Neuronal stem cell (in vitro differentiated cells): Measurements from ENCODE around the gene TRAF3IP3. TPM values are rescaled to one million over a fixed set of nuclear protein-coding genes. Genes with fewer than 3 reads are reported as not detected.

Experiments
- DNase-seq: peaks from one replicate; pipeline ENCODE4 v3.0.0-alpha.2; 2013; ENCODE audit warnings: low spot score
- H2AFZ ChIP-seq: one replicate; pipeline ENCODE4 v1.6.1; 2013; ENCODE audit warnings: mild to moderate bottlenecking, low read length, inconsistent platforms
- H2AK5ac ChIP-seq: 2 replicates; pipeline ENCODE4 v1.6.1; 2013; ENCODE audit warnings: low read depth, mild to moderate bottlenecking, inconsistent platforms, low read length, moderate library complexity, mixed read lengths
- H2BK120ac ChIP-seq: 2 replicates; pipeline ENCODE4 v1.6.1; 2013; ENCODE audit warnings: low read depth, mild to moderate bottlenecking, inconsistent platforms, low read length, moderate library complexity, mixed read lengths
- H2BK12ac ChIP-seq: one replicate; pipeline ENCODE4 v1.6.1; 2013; ENCODE audit warnings: low read length, inconsistent platforms
- H2BK15ac ChIP-seq: 2 replicates; pipeline ENCODE4 v1.6.1; 2013; ENCODE audit warnings: mild to moderate bottlenecking, low read length, inconsistent platforms, mixed read lengths
- H2BK5ac ChIP-seq: one replicate; pipeline ENCODE4 v1.6.1; 2013; ENCODE audit warnings: inconsistent platforms, mild to moderate bottlenecking, low read length, moderate library complexity
- H3K14ac ChIP-seq: one replicate; pipeline ENCODE4 v1.6.1; 2013; ENCODE audit warnings: low read length, inconsistent platforms
- H3K18ac ChIP-seq: 2 replicates; pipeline ENCODE4 v1.6.1; 2013; ENCODE audit warnings: low read length, inconsistent platforms
- H3K23ac ChIP-seq: 2 replicates; pipeline ENCODE4 v1.6.1; 2013; ENCODE audit warnings: low read depth, mild to moderate bottlenecking, mixed read lengths, low read length, inconsistent platforms; ENCODE audit not compliant: poor library complexity
- H3K27ac ChIP-seq: replicated peaks from 3 replicates; pipeline ENCODE4 v1.5.1; 2013; ENCODE audit warnings: low read length, inconsistent platforms
- H3K27me3 ChIP-seq, 3 experiments: 2 replicates each; pipeline ENCODE4 v1.6.1; 2013; ENCODE audit warnings: low read length in 3 of 3, mild to moderate bottlenecking in 2 of 3, inconsistent platforms in 1 of 3, low read depth in 1 of 3, mixed read lengths in 1 of 3, moderate library complexity in 1 of 3; ENCODE audit not compliant: control insufficient read depth in 3 of 3, insufficient read depth in 3 of 3
- H3K36me3 ChIP-seq, 2 donors: replicated peaks in 1 of 2; 2 replicates each; pipeline ENCODE4 v1.6.1; 2013; ENCODE audit warnings: low read length in 2 of 2; ENCODE audit not compliant: control insufficient read depth in 2 of 2, insufficient read depth in 2 of 2
- H3K4ac ChIP-seq: 2 replicates; pipeline ENCODE4 v1.6.1; 2013; ENCODE audit warnings: inconsistent platforms, mild to moderate bottlenecking, low read length, moderate library complexity
- H3K4me1 ChIP-seq, 2 donors: 1 replicate in 1 of 2; 2 replicates in 1 of 2; pipeline ENCODE4 v1.6.1; 2013; ENCODE audit warnings: low read length in 2 of 2, low read depth in 1 of 2; ENCODE audit not compliant: control insufficient read depth in 2 of 2, insufficient read depth in 1 of 2
- H3K4me2 ChIP-seq: one replicate; pipeline ENCODE4 v1.6.1; 2013; ENCODE audit warnings: mild to moderate bottlenecking, low read length, inconsistent platforms; ENCODE audit not compliant: insufficient read depth, poor library complexity, severe bottlenecking
- H3K4me3 ChIP-seq, 2 donors: 2 replicates each; pipeline ENCODE4 v1.5.1; 2013; ENCODE audit warnings: low read length in 2 of 2, mild to moderate bottlenecking in 2 of 2, inconsistent platforms in 1 of 2, moderate library complexity in 1 of 2
- H3K79me1 ChIP-seq: one replicate; pipeline ENCODE4 v1.6.1; 2013; ENCODE audit warnings: low read depth, mild to moderate bottlenecking, inconsistent platforms, low read length, moderate library complexity
- H3K9ac ChIP-seq: one replicate; pipeline ENCODE4 v1.6.1; 2013; ENCODE audit warnings: mild to moderate bottlenecking, low read depth, low read length, inconsistent platforms; ENCODE audit not compliant: poor library complexity
- H3K9me3 ChIP-seq, 2 donors: replicated peaks in 1 of 2; 2 replicates each; pipeline versions ENCODE3 to v1.6.1; 2013; ENCODE audit warnings: low read length in 2 of 2, mild to moderate bottlenecking in 2 of 2, inconsistent platforms in 1 of 2, low read depth in 1 of 2, mixed read lengths in 1 of 2, moderate library complexity in 1 of 2; ENCODE audit not compliant: control insufficient read depth in 2 of 2, insufficient read depth in 1 of 2
- H4K8ac ChIP-seq: one replicate; pipeline ENCODE4 v1.6.1; 2013; ENCODE audit warnings: low read depth, mild to moderate bottlenecking, inconsistent platforms, low read length, moderate library complexity
- H4K91ac ChIP-seq: one replicate; pipeline ENCODE4 v1.6.1; 2013; ENCODE audit warnings: low read length, low read depth, mild to moderate bottlenecking, inconsistent platforms; ENCODE audit not compliant: poor library complexity
- WGBS, 2 donors: extraction: QIAGEN DNeasy Blood & Tissue Kit; methylation state at CpG; one replicate each; pipeline ENCODE4 v1.1.7; 2013; ENCODE audit warnings: missing lambda C conversion rate in 2 of 2, mixed read lengths in 1 of 2; ENCODE audit not compliant: insufficient read length in 2 of 2, insufficient replicate concordance in 1 of 2; ENCODE audit errors: extremely low coverage in 2 of 2; 5-methylcytosine and 5-hydroxymethylcytosine counted together
- polyA plus RNA-seq, 2 experiments: library from polyadenylated mRNA; stranded (reverse); fragments of 200-250 nt; gene quantifications; one replicate each; pipeline ENCODE4 v1.2.3, GENCODE V29; 2013

Gene TRAF3IP3, protein sequence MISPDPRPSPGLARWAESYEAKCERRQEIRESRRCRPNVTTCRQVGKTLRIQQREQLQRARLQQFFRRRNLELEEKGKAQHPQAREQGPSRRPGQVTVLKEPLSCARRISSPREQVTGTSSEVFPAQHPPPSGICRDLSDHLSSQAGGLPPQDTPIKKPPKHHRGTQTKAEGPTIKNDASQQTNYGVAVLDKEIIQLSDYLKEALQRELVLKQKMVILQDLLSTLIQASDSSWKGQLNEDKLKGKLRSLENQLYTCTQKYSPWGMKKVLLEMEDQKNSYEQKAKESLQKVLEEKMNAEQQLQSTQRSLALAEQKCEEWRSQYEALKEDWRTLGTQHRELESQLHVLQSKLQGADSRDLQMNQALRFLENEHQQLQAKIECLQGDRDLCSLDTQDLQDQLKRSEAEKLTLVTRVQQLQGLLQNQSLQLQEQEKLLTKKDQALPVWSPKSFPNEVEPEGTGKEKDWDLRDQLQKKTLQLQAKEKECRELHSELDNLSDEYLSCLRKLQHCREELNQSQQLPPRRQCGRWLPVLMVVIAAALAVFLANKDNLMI
- not detected for polyA plus RNA-seq (2013, experiment 1 of 2)
- not detected for polyA plus RNA-seq (2013, experiment 2 of 2)

DNA sequence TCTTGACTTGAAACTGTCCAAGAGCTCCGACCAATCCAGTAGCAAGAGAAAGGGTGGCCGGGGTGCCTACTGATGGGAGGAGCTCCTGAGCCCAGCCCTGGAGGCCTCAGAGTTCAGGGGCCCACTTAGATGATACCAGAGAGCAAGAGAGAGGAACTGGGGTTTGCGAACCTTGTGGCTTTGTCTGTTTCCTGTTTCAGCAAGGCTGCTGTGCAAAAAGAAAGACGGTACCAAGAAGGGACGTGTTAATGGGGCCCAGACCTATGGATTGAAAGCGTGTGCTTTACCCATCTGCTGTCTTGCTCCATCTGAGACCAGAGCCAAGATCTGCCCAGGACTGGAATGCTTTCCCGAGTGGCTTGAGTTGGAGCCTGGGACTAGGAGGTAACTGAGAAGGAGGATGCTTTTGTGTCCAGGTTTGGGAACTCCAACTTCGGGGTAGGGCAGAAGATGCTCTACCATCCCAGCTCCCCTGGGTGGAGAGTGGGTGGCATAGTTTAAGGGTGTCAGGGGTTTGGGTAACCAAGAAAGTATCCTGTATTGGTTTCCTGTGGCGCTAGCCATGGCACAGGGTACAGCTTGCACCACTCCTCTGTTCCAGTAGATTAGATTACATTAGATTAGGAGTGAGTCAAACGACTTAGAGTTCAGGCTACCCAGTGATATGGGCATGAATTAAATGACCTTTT lies at the start of gene TRAF3IP3:
TRAF3IP3 (plus strand) TSS at position 128 of the 689 bp plus-strand sequence. CDS start 3,987 bp downstream, outside the sequence.
- no peak within 1 kb of the TSS for H3K4me3 ChIP-seq

DNA sequence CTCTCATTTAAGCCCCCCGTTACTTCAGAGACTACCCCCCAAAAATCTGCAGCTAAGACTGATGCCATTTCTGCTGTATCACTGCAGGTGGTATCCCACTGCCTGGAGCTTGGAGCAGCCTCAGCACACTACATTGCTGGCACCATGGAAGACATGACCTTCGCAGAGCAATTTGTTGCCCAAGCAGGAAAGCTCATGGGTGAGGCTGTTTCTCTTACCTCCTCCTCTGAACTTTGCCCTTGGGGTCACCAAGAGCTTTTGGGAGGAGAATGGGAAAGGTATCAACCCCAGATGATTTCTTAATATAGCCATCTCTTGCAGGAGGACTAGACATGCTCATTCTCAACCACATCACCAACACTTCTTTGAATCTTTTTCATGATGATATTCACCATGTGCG lies 49.2 kb upstream of the TRAF3IP3 start:
- Histone ChIP-seq H3K36me3 (no peaks in the 10 kb centered on the region), H2AFZ (no peak overlapping the region), H2AK5ac (no peak overlapping the region), H3K4me2 (no peak overlapping the region), H3K27me3 (peaks cover 0 to 4% (median 0%) of the 10 kb centered on the region in 3 experiments), H3K14ac (no peak overlapping the region), H3K4me1 (no peaks in the 10 kb centered on the region), H4K91ac (peak overlapping the region; percentile 58), H2BK120ac (no peak overlapping the region), H4K8ac (no peak overlapping the region), H3K9me3 (no peaks in the 10 kb centered on the region), H3K23ac (no peak overlapping the region), H3K27ac (no peak overlapping the region), H3K79me1 (no peaks in the 10 kb centered on the region), H2BK5ac (no peak overlapping the region), H3K9ac (no peak overlapping the region), H2BK12ac (no peak overlapping the region), H2BK15ac (no peak overlapping the region), H3K4me3 (no peak overlapping the region), H3K4ac (no peak overlapping the region), H3K18ac (no peak overlapping the region)
- no CpG with 5 or more reads among the region's 3 CpGs for WGBS, 2 donors
- DNase-seq = no peak

More for the DNA sequence above, at the start of gene TRAF3IP3:
- no peak within 1 kb of the TSS for H3K4me2 ChIP-seq
- no peaks in the 10 kb centered on the region for H3K36me3 ChIP-seq
- H2BK5ac ChIP-seq = no peak within 1 kb of the TSS
- DNase-seq = no peak
- H3K4ac ChIP-seq = no peak within 1 kb of the TSS
- no peak within 1 kb of the TSS for H2BK120ac ChIP-seq
- no CpG with 5 or more reads among the region's 10 CpGs for WGBS, 2 donors
- H3K79me1 ChIP-seq = no peaks in the 10 kb centered on the region
- no peak within 1 kb of the TSS for H3K27ac ChIP-seq
- peaks cover 0 to 21% (median 0%) of the 10 kb centered on the region in 3 experiments for H3K27me3 ChIP-seq
- no peak within 1 kb of the TSS for H2BK15ac ChIP-seq
- no peaks in the 10 kb centered on the region for H3K4me1 ChIP-seq
- H3K23ac ChIP-seq = no peak within 1 kb of the TSS
- no peak within 1 kb of the TSS for H2BK12ac ChIP-seq
- H3K9me3 ChIP-seq = no peaks in the 10 kb centered on the region
- no peak within 1 kb of the TSS for H3K14ac ChIP-seq
- H2AK5ac ChIP-seq = no peak within 1 kb of the TSS
- H3K18ac ChIP-seq = no peak within 1 kb of the TSS
- no peak within 1 kb of the TSS for H4K8ac ChIP-seq
- no peak within 1 kb of the TSS for H4K91ac ChIP-seq
- H2AFZ ChIP-seq = no peak within 1 kb of the TSS
- H3K9ac ChIP-seq = no peak within 1 kb of the TSS

DNA sequence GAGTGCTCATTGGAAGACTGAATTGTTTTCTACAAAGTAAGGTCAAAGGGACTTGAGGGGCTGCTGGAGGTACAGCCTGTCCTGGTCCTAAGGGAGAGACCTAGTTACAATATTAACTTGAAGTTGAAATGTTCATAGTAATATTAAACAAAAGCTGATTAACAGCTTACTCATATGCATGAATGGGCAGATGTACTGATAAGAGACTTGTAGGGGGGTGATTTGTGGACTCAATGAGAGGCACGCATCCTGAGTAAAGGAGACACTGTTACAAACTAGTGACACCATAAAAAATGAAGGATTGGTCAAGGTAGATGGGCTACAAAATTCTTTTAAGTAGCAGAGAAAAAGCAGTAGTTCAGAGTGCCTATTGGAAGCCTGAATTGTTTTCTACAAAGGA lies 48.5 kb upstream of the TRAF3IP3 start:
- H3K36me3 ChIP-seq = no peaks in the 10 kb centered on the region
- H2AFZ ChIP-seq = no peak overlapping the region
- no peaks in the 10 kb centered on the region for H3K9me3 ChIP-seq
- no peak overlapping the region for H2BK12ac ChIP-seq
- no peak overlapping the region for H4K91ac ChIP-seq
- H3K79me1 ChIP-seq = no peaks in the 10 kb centered on the region
- H2BK15ac ChIP-seq = no peak overlapping the region
- H3K4me3 ChIP-seq = no peak overlapping the region
- no peak overlapping the region for H3K9ac ChIP-seq
- no peak overlapping the region for H3K18ac ChIP-seq
- no peak overlapping the region for H3K4ac ChIP-seq
- H3K27ac ChIP-seq = no peak overlapping the region
- no peak overlapping the region for H4K8ac ChIP-seq
- no peak for DNase-seq
- peaks cover 0 to 4% (median 0%) of the 10 kb centered on the region in 3 experiments for H3K27me3 ChIP-seq
- no peak overlapping the region for H2BK5ac ChIP-seq
- no peak overlapping the region for H2AK5ac ChIP-seq
- H3K4me1 ChIP-seq = no peaks in the 10 kb centered on the region
- no peak overlapping the region for H3K14ac ChIP-seq
- no peak overlapping the region for H2BK120ac ChIP-seq
- H3K4me2 ChIP-seq = no peak overlapping the region
- no peak overlapping the region for H3K23ac ChIP-seq
- no CpG with 5 or more reads among the region's 1 CpG for WGBS, 2 donors

DNA sequence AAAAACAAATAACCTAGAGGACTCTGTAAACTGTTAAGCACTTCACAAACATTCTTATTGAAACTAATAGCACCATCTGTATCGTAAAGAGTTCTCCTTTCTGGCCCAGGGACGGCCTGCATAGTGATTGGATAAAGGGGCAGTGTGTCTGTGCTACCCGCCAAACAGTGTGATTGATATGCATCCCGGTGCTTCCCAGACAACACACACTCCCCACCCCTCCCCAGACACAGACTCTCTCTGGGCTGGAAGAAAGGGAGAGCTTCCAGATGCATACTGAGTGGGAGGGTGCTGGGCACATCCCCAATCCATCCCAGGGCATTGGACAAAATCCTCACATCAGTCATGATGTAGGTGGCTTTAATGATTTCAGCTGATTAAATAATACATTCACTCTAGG lies 47.6 kb upstream of the TRAF3IP3 start:
- no peak for DNase-seq
- no peak overlapping the region for H3K4me2 ChIP-seq
- no peak overlapping the region for H3K4me3 ChIP-seq
- H3K18ac ChIP-seq = no peak overlapping the region
- no peak overlapping the region for H2BK15ac ChIP-seq
- no peak overlapping the region for H2BK12ac ChIP-seq
- no peaks in the 10 kb centered on the region for H3K4me1 ChIP-seq
- no peak overlapping the region for H4K91ac ChIP-seq
- no peak overlapping the region for H4K8ac ChIP-seq
- no peak overlapping the region for H3K4ac ChIP-seq
- no peak overlapping the region for H3K23ac ChIP-seq
- no peak overlapping the region for H2AK5ac ChIP-seq
- no peak overlapping the region for H2BK5ac ChIP-seq
- no peak overlapping the region for H2AFZ ChIP-seq
- no peaks in the 10 kb centered on the region for H3K36me3 ChIP-seq
- H3K9ac ChIP-seq = no peak overlapping the region
- H3K79me1 ChIP-seq = no peaks in the 10 kb centered on the region
- peaks cover 0 to 4% (median 0%) of the 10 kb centered on the region in 3 experiments for H3K27me3 ChIP-seq
- no peak overlapping the region for H3K14ac ChIP-seq
- H3K27ac ChIP-seq = no peak overlapping the region
- no peak overlapping the region for H2BK120ac ChIP-seq
- no peaks in the 10 kb centered on the region for H3K9me3 ChIP-seq
- WGBS, 2 donors = no CpG with 5 or more reads among the region's 4 CpGs
